Cortex of kidney (tissue), 1 donor: ENCODE measurements around the gene BTN3A1.
"Not testable (repeated sequence)": the region's sequence is repeated elsewhere in the genome, so short reads cannot be mapped to it uniquely, and the experiment has no call there.

ENCODE experiments used
- DNase-seq: peaks from one replicate; lab custom pipeline; 2025; lab: John Stamatoyannopoulos, UW

The BTN3A1 gene

DNA sequence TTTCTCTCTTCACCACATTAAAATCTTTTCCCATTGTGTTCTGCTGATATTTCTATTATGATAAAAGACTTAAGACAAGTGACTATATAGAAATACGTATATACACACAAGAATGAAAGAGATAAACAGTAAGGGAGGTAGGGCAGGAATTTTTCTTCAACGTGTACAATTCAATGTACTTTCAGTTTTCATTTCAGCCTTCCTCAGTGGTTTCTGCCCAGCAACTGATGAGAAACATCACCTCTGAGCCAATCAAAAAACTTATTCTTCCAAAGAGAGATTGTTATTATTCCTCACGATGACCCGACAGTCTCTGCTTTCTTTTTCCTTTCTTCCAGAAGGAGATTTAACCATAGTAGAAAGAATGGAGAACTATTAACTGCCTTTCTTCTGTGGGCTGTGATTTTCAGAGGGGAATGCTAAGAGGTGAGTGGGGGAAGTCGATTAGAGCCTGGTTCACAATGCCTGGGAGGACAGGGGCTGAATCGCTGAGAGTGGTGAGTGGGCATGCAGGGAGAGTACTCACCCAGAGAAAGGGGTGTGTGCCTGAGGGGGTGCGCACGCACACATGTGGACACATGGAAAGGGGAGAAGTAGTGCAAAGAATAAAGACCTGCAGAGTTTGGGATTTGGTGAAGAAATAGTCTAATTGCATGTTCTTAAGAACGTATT, at the start of gene BTN3A1:
BTN3A1 (plus strand) TSS at position 289 of the 672 bp plus-strand sequence. CDS start 3,289 bp downstream, outside the sequence.
- DNase-seq, result no peak

DNA sequence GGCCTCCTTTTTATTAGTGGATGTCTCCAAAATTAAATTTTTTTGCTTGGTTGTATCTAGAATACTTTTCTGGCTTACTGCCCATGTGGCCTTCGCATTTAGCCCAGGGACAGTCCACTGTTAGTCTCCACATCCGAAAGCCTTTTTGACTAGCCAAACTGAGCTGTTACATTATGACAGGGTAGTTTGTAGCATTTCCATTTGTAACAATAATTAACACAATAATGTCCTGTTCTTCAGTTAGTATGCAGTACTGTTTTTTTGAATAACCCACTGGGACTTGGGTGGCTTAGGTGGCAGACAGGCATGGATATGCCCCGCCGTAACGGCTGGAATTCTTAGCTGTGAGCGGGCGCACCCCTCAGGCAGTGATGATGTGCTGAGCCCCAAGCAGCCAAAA, 49.8 kb upstream of the BTN3A1 start:
- DNase-seq, result no peak

DNA sequence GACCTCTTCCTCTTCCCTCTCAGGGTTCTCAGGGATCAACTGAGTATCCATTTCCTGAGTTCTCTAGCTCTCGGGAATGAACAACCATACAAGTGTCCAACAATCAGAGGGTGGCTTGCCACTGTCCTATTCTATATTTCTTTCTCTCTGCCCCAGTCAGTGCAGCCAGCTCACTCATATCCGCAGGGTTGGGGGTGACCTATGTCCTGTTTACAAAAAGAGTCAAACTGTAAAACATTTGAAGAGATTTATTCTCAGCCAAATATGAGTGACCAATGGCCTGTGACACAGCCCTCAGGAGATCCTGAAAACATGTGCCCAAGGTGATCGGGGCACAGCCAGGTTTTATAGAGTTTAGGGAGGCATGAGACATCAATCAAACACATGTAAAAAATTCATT, 47.9 kb upstream of the BTN3A1 start:
- DNase-seq, result no peak

- DNase-seq, result no peak
Measured at GRCh38 chr6:26355366-26355765, 46.7 kb upstream of the BTN3A1 start.

- not testable (repeated sequence) for DNase-seq
Measured at GRCh38 chr6:26357543-26357942, 44.5 kb upstream of the BTN3A1 start.

DNA sequence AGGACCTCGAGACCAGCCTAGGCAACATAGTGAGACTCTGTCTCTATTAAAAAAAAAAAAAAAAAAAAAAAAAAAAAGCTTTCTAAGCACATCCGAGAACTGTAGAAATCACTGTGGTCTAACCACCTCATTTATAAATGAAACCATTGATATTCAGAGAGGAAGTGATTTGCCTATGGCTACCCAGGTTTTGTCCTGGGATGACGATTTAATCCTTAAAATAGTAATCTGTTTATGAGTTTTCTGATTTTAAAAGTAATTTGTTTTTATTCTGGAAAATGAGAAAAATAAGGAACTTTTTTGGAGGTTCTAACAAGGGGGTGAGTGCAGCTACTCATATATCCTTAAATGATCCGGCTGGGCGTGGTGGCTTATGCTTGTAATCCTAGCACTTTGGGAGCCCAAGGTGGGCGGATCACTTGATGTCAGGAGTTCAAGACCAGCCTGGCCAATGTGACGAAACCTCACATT, 43.5 kb upstream of the BTN3A1 start:
- DNase-seq, result no peak

- DNase-seq, result no peak
Measured at GRCh38 chr6:26359765-26360164, 42.3 kb upstream of the BTN3A1 start.

GRCh38 chr6:26360451-26361416, 41.3 kb upstream of the BTN3A1 start:
- DNase-seq, result no peak

GRCh38 chr6:26361544-26361943, 40.5 kb upstream of the BTN3A1 start:
- no peak for DNase-seq

- DNase-seq, result no peak
Measured at GRCh38 chr6:26362093-26362835, 39.8 kb upstream of the BTN3A1 start.

GRCh38 chr6:26362836-26363220, 39.2 kb upstream of the BTN3A1 start:
- DNase-seq, result no peak

DNA sequence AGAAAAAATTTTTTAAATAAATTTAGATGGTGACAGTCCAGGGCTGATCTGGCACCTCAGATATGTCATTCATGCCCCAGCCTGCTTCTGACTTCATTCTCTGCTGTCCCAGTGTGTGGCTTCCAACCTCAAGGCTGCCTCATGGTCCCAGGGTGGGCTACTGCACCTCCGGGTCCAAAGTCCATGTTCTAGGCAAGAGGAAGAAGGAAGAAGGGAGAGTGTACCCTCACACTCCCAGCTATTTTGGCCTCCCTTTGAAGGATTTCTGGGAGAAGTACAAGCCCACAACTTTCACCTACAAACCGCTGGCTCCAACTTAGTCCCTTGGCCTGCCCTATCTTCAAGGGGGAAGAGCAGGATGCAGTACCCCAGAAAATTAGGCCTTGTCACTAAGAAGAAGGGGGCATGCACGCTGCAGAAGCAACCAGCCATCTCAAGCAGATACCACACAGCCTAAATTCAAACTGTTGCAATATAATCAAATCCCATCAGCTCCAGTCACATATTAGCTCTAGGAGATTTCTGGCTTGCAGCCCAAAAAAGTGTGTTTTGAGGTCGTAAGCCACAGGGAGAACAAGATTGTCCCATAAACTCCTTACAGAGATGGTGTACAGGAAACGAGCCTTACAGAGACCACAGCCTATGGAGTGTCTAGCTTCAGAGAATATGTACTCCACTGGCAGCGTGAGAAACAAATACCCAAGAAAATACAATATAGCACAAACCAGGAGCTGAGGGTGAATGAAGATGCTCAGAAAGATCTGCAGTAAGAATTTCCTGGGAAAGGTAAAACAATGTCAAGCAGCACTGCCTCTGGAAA, 38.0 kb upstream of the BTN3A1 start:
- DNase-seq, result no peak

- DNase-seq, result no peak
Measured at GRCh38 chr6:26365633-26365995, 36.5 kb upstream of the BTN3A1 start.

- DNase-seq, result no peak
Measured at GRCh38 chr6:26366504-26366903, 35.6 kb upstream of the BTN3A1 start.

GRCh38 chr6:26367114-26367513, 35.0 kb upstream of the BTN3A1 start:
- DNase-seq, result no peak

DNA sequence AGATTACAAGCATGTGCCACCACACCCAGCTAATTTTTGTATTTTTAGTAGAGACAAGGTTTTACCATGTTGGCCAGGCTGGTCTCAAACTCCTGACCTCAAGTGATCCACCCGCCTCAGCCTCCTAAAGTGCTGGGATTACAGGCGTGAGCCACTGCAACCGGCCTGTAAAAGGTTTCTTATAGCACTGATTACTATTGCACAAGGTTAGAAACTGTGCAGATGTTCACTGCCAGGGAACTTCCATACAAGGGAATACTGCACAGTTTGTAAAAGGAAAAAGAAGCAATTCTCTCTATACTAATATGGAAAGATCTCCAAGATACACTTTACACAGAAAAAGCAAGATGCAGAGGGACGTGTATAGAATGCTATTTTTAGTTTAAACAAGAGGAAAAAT, 30.3 kb upstream of the BTN3A1 start:
- not testable (repeated sequence) for DNase-seq

DNA sequence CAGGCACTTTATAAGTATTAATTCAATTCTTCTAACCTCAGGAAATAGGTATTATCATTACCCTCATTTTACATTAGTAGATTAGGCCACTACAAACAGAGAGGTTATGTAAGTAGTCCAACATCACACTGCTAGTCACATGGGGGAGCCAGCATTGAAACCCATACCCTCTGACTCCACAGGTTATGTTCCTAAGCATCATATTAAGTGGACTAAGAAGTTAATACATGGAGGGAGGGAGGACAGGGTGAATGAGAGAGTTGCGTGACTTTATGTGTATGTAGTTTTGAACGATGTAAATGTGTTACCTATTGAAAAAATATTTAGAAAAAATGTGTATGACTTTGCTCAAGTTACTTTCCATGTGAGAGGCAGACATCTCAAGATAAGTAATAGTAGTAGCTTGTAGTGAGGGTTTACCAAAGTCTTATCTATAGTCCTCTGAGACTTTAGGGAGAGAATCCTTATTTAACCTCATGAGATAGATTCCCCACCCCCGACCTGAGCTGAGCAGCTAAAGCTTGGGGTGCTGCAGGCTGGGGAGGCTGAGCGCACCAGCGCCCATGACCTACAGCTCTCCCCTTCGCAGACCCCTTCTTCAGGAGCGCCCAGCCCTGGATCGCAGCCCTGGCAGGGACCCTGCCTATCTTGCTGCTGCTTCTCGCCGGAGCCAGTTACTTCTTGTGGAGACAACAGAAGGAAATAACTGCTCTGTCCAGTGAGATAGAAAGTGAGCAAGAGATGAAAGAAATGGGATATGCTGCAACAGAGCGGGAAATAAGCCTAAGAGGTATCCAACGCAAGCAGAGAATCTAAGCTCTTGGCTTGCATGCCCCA, 29.5 kb upstream of the BTN3A1 start:
- no peak for DNase-seq

DNA sequence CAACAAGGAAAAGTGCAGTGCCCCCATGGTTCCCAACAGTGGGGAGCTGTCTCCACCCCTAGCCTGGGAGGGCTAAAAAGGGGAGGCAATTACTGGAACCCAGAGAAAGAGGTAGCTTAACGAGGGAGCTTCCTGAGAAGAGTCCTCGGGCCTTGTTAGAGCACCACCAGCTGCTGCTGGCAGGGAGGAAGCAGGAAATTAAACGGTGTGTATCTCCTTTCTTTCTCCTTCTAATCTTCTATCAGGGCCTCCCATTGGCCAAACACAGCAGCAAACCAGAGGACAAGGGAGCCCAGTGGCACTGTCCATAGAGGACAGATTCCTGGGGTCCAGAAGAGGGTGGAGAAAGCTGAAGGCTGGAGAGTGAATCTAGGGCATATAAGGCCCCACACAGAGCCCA, 26.8 kb upstream of the BTN3A1 start:
- no peak for DNase-seq

DNA sequence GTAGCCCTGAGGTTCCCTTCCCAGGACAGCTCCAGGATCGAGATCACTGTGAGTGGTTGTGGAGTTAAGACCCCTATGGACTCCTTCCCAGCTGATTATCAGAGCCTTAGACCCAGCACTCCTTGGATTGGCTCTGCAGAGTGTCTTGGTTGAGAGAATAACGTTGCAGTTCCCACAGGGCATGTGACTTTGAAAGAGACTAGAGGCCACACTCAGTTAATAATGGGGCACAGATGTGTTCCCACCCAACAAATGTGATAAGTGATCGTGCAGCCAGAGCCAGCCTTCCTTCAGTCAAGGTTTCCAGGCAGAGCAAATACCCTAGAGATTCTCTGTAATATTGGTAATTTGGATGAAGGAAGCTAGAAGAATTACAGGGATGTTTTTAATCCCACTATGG, 24.4 kb upstream of the BTN3A1 start:
- DNase-seq, result no peak

DNA sequence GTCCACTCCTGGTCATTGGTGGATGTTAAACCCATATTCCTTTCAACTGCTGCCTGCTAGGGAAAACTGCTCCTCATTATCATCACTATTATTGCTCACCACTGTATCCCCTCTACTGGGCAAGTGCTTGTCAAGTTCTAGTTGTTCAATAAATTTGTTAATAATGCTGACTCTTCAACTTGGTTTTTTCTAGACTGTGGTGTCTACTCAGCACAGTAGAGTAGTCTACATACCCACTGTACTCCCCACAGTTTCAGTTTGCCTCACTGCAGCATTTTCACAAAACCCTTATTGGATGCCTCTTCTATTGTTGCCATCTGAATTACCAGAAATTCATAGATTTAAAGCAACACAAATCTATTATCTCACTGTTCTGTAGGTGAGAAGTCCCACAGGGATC, 23.9 kb upstream of the BTN3A1 start:
- not testable (repeated sequence) for DNase-seq

DNA sequence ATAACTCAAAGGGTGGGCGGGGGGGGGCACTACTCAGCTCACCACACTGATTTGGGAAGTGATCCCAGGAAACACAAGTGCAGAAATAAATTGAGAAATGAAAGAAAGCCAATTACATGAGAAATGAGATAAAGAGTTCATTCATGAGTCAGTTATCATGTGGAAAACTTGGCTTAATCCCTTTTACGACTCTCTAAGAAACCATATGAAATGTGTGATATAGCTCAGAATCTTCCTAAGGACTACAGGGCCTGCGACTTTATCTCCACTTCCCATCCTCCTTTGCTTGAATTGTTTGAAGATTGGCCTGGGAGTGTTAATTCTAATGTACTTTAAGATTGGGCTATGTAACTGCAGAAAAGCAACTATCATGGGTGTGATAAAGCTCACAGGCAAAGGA, 22.8 kb upstream of the BTN3A1 start:
- no peak for DNase-seq
